Keratinocyte (primary cell): ENCODE data around the gene MLH1.

Experiments
- EZH2 ChIP-seq: IDR thresholded peaks from one replicate; pipeline ENCODE4 v1.6.1; 2012; ENCODE audit warnings: inconsistent platforms, mild to moderate bottlenecking, low read length, moderate library complexity
- TF ChIP-seq, protein P1 (sequence below), 3 experiments: IDR thresholded peaks in 1 of 3; conservative IDR thresholded peaks in 1 of 3; optimal IDR thresholded peaks in 1 of 3; 2 replicates in 2 of 3; 3 replicates in 1 of 3; pipeline versions ENCODE3 to v1.5.1; 2011; ENCODE audit warnings: low read length in 3 of 3, mild to moderate bottlenecking in 3 of 3, moderate library complexity in 2 of 3, control low read depth in 1 of 3, inconsistent platforms in 1 of 3; ENCODE audit not compliant: insufficient read depth in 2 of 3; ENCODE audit errors: extremely low read depth in 1 of 3

GRCh38 chr3:36973139-36973538 is 20.2 kb upstream of the MLH1 start:
- TF ChIP-seq, protein P1, sequence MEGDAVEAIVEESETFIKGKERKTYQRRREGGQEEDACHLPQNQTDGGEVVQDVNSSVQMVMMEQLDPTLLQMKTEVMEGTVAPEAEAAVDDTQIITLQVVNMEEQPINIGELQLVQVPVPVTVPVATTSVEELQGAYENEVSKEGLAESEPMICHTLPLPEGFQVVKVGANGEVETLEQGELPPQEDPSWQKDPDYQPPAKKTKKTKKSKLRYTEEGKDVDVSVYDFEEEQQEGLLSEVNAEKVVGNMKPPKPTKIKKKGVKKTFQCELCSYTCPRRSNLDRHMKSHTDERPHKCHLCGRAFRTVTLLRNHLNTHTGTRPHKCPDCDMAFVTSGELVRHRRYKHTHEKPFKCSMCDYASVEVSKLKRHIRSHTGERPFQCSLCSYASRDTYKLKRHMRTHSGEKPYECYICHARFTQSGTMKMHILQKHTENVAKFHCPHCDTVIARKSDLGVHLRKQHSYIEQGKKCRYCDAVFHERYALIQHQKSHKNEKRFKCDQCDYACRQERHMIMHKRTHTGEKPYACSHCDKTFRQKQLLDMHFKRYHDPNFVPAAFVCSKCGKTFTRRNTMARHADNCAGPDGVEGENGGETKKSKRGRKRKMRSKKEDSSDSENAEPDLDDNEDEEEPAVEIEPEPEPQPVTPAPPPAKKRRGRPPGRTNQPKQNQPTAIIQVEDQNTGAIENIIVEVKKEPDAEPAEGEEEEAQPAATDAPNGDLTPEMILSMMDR (optimal IDR thresholded peaks at IDR 0.05 in 1 of 3, IDR thresholded peaks at IDR 0.05 in 1 of 3, conservative IDR thresholded peaks at IDR 0.05 in 1 of 3; ENCODE audit: extremely low read depth in 1 of 3, insufficient read depth in 2 of 3, low read length in 3 of 3), result no peak
- no peak for TF ChIP-seq EZH2
